ENCODE data around the gene GHDC. TPM values are rescaled to one million over a fixed set of nuclear protein-coding genes. Genes with fewer than 3 reads are reported as not detected.

GHDC gene
- total RNA-seq, 1 experiment from 2014 or later: 8.5 TPM

GRCh38 chr17:42190491-42191274 is 3.6 kb downstream of the GHDC start:
- Histone ChIP-seq H4K8ac (replicated peaks; ENCODE audit: insufficient read length, low read depth, low read length) (no peak overlapping the region), H2BK15ac (ENCODE audit: low read depth, low read length) (no peak overlapping the region), H3K79me2 (ENCODE audit: insufficient read depth, low read length) (no peaks in the 10 kb centered on the region), H3K4me2 (ENCODE audit: insufficient read depth, insufficient read length, low read length) (no peak overlapping the region), H3K79me1 (ENCODE audit: insufficient read depth, low read depth, low read length, poor library complexity, severe bottlenecking) (no peaks in the 10 kb centered on the region), H3K23me2 (ENCODE audit: insufficient read length, low read depth, low read length, poor library complexity, severe bottlenecking) (peaks cover 3% of the 10 kb centered on the region), H4K5ac (ENCODE audit: insufficient read length, low read depth, low read length) (no peak overlapping the region), H3K4me1 (ENCODE audit: insufficient read depth, low read length) (no peaks in the 10 kb centered on the region), H3T11ph (ENCODE audit: low read length) (no peak overlapping the region), H3K27me3 (ENCODE audit: insufficient read depth, low read length) (no peaks in the 10 kb centered on the region), H3K9me3 (ENCODE audit: control insufficient read depth, low read depth, low read length) (no peaks in the 10 kb centered on the region), H3K23ac (ENCODE audit: insufficient read length, low read depth, low read length) (no peak overlapping the region), H4K91ac (ENCODE audit: insufficient read length, low read depth, low read length) (no peak overlapping the region), H3K4ac (ENCODE audit: low read depth, low read length) (no peak overlapping the region), H3K18ac (ENCODE audit: insufficient read length, low read depth, low read length) (no peak overlapping the region), H2BK20ac (ENCODE audit: low read depth, low read length, poor library complexity, severe bottlenecking) (no peak overlapping the region), H2BK12ac (ENCODE audit: insufficient read length, low read depth, low read length) (no peak overlapping the region), H3K9ac (ENCODE audit: extremely low read depth, insufficient read length, low read length) (no peak overlapping the region), H2AFZ (ENCODE audit: low read length) (no peak overlapping the region), H3K14ac (ENCODE audit: insufficient read depth, low read length) (no peak overlapping the region), H3K56ac (ENCODE audit: insufficient read length, low read depth, low read length) (no peak overlapping the region), H4K20me1 (ENCODE audit: control insufficient read depth, insufficient read depth, insufficient read length) (no peaks in the 10 kb centered on the region), H2BK120ac (ENCODE audit: low read depth, low read length, poor library complexity, severe bottlenecking) (no peak overlapping the region), H2AK5ac (ENCODE audit: insufficient read length, low read length) (no peak overlapping the region), H3K27ac (ENCODE audit: insufficient read length, low read depth, low read length) (no peak overlapping the region), H2BK5ac (ENCODE audit: insufficient read length, low read length) (no peak overlapping the region)
- H3K4me3 Mint-ChIP-seq: no peak overlapping the region
- no peaks in the 10 kb centered on the region for H3K36me3 Mint-ChIP-seq (ENCODE audit: insufficient read depth in 1 of 3, low read depth in 3 of 3)
- DNase-seq: peak; percentile 26
- TF ChIP-seq CTCF (conservative IDR thresholded peaks at IDR 0.05): no peak
- H3K27ac Mint-ChIP-seq: no peak overlapping the region
- WGBS (ENCODE audit: extremely low coverage, insufficient read length, low lambda C conversion rate): no CpG with 5 or more reads among the region's 17 CpGs
- peaks cover 7% of the 10 kb centered on the region for H3K27me3 Mint-ChIP-seq (ENCODE audit: low read depth)
- peaks cover 14 to 32% of the 10 kb centered on the region in 2 experiments for H3K4me1 Mint-ChIP-seq
- no peaks in the 10 kb centered on the region for H3K9me3 Mint-ChIP-seq
